COLO668 (cell line): ENCODE measurements around the gene AUTS2.

Experiments
- DNase-seq: peaks from one replicate; lab custom pipeline; 2025; ENCODE audit not compliant: unreplicated experiment; lab: John Stamatoyannopoulos, UW

Gene AUTS2

DNA sequence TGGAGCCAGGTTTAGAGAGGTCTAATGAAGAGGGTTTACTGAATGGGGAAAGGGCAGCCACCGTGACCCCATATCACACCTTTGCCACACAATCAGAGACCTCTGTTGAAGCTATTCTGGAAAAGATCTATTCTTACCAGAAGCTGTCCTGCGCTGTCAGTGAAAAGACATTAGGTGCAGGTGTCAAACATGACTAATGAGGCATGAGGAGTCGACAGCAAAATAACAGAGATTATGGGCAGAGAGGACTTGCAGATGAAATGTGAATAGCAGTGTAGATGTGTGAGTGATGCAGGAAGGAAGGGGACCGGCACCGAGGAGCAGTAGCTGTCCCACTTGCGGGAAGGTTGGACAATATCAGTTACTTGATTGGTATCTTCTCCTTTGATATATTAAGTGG is 906.0 kb downstream of the AUTS2 start:
- no peak for DNase-seq

DNA sequence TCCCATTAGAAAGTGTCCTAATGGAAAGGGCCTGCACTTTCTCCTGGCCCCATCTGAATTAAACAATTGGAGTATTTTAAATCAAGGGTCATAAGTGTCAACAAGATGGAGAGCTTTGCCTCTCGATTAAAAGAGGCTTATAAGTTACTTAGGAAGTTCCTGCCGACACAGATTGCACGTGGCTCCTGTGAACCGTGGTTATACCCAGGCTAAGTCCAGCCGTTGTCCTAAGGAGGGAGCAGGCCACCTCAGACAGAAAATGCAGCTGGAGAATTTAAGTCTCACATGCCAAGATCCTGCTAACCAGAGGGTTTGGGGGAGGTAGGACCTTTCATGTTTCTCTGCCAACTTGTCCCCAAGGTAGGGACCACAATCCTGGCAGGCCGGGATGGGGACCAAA is 907.2 kb downstream of the AUTS2 start:
- no peak for DNase-seq

DNA sequence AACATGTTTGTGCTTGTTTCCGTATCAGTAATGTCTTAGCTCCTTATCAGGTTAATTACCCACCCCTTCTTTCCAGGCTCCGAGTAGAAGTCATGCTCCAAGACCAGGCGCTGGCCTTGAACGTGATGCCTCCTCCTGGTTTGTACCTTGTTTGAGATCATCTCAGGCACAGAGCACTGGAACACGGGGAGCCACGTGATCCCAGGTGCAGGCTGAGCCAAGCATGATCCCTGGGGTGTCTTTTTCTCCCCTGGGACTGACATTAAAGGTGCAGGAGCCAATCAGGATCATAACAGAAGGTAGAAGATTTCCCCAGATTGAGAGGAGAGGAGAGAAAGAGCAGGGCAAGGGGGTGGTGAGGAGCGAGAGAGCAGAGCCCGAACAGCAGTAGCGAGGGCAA is 907.6 kb downstream of the AUTS2 start:
- DNase-seq, result no peak

DNA sequence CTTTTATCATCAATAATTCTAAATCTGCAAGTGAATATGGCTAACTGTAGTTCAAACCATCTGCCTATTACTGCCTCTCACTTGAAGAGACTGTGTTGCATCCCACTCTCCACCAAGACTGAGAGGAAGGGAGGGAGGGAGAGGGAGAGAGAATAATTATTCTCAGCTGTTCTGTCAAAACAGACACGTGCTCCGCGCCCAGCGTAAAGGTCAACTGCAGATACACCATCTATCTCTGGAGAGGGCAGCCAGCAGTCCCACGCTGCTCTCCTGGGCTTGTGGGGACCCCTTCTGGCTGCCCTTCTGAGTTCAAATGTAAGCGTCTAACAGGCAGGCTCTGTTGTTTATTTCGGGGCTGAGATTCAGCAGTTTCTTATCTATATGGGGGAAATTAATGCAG is 908.2 kb downstream of the AUTS2 start:
- no peak for DNase-seq

DNA sequence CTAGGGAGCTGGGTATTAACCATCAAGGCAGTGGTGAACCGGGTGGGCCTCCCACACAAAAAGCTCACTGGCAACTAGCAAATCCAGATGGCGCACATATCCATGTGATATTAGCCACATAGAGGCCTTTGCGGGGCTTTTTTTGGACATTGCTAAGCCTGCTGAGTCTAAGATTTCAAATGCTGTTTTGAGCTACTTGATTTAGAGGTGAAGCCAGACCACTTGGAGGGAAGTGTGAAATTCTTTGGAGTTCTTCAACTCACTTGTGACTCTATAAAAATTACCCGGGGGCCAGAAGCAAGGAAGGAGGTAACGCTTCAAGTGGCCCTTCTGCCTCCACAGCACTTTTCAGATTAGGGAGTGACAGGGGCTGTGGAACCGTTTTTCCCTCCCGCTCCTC is 913.9 kb downstream of the AUTS2 start:
- DNase-seq, result no peak

DNA sequence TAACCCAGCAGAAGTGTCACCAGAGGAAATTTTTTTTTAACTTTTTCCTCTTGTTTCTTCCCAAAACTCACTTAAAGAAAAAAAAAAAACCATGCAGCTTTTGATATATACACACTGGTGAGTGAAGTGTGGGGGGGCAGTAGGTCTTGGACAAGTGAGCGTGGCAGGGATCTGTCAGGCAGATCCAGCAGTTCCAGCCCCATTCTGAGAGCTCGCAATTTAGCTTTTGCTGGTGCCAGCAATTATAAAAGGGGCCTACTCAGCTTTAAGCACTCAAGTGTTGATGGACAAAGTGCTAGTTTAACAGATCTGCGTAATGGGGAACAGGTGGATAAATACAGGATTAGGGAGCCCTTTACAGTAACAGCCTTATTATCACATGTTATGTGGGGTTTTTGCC is 914.5 kb downstream of the AUTS2 start:
- DNase-seq, result no peak

DNA sequence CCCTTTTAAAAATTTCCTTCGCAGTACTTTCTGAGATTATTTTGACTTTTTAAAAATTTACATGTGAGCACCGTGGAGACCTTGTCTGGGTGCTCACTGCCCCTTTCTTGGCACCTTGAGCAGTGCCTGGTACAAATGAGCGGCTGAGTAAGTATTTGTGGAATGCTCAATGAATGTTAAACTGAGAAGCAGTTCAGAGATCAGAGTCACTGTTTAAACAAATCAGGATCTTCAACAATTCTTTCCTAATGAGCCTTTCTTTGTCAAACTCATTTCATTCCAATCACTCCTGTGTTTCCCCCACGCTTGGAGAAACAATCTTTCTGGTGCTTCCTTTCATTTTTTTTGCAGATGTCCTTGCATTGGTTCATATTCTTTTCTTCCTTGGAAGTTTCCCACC is 922.3 kb downstream of the AUTS2 start:
- DNase-seq, result no peak

DNA sequence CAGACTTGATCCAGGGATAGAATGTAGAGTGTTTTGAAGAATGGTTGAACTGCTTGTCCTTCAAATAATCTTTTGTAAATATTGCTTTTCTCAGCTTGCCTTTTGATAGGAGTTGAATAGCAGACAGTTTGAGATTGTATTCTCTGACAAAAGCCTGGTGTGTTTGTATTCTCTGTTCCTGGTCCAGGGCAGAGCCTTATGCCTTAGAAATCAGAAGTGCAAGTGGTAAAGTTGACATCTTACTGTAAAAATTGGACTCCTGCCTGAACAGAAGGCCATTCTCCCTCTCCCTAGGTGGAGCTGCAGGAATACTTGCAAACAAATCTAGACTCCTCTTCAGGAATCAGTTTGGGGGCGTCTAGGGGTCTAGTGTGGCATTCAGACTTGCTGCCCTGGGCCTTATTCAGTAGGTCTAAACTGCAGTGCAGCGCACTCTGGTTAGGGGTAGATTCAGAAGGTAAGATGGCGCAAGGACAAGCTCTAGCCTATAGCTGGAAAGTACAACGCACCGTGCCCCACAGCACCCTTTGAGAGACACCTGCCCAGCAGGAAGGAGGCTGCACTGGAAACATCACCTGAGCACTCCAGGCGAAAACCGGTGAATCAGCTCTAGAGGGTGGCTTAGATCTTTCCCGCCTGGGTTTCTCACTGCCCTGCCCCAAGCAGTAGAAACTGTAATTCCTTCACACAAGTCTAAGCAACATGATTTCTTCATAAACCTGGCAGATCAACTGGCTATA is 925.1 kb downstream of the AUTS2 start:
- DNase-seq, result no peak

DNA sequence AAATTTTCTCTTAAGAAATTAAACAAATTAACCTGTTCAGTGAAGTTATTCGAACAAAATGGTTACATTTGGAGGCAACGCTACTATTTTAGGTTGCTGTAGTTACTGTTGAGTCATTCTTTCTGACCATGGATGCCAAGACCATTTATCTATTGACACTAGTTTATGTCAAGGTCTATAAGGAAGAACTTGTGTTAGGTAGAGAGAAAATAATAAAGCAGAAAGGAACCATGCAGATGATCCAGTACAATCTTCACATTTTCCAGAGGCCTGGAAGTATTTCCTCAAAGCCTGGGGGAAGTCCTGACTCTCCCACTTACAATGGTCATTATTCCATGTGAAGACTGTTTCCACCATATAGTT is 925.7 kb downstream of the AUTS2 start:
- DNase-seq, result no peak

DNA sequence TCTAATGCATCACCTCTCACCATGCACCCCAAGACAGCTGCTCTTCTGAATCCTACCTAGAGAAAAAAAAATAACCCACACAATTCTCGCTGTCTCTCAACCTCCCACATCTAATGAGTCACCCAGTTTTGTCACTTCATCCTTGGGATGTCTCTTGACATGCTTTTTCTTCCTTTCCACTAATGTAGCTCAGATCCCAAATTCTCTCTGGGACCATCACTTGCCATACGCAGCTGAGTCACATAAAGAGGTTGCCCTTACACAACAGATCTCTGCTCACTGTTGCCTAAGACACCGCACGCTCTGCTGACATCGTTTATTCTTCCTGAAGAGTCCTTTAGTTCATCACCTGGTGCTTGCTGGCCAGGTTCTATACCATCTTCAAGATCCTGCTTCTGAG is 927.7 kb downstream of the AUTS2 start:
- DNase-seq, result no peak

DNA sequence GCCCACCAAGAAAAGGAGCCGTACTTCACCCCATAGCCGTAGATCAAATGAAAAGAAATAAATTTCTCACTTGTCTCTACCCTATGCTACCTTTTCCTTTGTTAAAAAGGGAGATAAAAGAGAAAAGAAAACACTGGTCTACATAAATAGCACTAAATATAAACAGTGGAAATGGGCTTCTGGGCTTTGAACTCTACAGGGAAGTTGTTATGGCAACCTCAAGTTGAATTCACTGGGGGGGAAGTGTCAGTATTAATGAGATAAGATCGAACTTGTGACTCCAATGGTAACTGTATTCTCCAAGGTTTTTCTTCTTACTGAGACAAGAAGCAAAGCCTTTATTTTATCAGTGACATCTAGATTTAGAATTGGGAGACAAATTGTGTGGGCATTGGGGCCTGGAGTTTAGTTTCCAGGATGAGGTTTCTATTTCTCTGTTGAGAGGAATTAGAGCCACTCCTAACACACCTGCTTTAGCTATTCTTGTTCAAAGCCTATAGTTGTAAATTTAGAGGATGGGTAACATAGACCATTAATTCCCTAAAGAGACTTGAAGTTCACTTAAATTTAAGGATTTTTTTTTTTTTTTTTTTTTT is 929.3 kb downstream of the AUTS2 start:
- no peak for DNase-seq

DNA sequence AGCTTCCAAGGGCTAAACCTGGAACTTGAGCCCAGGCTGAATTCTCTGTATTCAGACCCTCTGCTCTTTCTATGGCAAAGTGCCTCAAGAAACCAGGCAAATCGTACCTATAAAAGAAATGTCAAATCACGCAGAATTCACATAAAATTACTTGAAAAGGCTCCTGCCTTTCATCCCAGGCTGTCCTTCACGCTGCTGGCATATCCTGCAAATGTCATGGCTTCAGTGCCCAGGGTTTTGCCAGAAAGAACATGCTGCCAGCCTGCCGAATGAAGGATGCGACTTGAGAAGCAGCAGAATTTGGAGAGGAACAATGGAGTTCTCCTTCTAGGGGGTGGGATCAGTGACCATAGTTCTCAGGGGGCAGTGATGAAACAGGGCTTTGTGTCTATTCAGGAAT is 931.2 kb downstream of the AUTS2 start:
- DNase-seq, result no peak

DNA sequence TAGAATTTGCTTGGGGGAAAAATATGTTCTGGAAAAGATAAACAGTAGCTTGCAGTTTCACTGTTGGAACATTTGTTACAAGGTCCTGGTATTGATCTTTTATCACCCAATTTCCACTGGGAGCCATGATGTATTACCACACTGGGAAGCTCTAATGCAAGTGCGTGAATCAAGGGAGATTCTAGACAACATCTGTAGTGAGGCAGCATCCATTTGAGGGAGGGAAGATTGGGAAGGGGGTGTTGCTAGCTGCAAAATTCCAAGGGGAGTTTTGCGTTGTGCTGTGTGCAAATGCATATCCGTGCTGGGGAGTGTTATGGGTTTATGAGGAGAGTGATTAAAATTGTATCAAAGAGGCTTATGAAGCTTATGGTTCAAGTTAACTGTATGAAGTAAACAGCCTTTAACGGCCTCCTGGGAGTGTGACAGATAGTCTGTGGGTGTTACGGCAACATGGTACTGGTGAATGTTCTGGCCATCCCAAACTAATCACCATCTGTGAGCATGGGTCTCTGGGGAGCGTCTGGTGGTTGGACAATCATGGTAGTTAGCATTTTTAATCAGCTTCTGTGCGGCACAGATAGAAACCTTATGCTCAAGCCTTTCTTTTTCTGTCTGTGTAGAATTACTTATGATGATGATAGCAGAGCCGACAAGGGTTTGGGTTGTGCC is 931.8 kb downstream of the AUTS2 start:
- no peak for DNase-seq

DNA sequence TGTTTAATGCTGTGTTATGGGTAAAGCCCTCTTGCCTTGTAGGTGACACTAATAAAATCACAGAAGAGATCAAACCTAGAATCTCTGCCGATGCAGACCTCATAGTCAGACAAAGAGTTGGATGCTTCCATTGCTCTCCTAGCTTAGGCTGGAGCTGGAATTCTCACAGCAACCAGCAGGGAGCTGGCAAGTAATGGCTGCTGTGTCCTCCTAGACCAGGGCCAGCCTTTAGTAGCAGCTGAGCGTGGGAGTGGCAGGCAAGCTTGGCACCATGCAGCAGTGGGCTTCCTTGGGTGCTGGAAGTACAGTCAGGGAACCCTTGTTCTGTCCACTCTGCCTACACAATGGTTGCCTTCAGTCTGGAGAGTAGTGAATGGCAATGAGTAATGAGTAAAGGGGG is 935.3 kb downstream of the AUTS2 start:
- no peak for DNase-seq

DNA sequence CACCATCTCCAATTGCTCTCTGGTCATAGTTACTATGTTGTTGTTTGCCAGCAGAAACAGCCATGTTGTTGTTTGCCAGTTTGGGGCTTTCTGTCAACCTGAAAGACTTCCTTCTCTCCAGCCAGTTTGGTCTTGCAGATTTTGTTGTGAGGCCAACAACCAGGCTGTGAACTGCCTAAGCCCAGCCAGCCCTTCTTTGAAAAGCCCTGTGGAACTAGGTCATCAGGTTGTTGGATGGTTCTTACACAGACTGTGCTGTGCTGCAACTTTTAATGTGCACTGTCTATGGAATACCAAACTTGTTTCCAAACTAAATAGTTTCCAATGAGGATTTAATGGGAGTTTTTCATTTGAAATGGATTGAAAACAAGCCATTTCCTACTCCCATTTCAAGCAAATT is 940.9 kb downstream of the AUTS2 start:
- DNase-seq, result no peak

DNA sequence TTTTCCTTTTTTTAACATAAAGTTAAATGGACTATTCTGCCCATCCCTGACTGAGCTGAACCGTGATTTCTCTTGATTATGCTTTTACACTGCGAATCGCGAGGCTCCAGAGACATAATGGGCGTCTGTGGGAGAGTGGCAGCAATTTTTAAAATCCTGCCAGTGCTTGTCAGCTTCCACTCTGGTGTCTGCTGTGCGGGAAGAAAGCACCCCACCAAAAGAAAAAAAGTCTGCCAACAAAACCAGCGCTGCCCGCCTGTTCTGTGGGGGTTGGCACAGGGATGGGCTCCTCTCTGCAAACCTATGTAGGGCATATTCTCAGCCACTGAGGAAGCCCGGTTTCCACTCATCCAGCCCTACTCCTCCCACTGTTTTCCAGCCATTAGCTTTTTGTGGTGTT is 941.3 kb downstream of the AUTS2 start:
- no peak for DNase-seq

DNA sequence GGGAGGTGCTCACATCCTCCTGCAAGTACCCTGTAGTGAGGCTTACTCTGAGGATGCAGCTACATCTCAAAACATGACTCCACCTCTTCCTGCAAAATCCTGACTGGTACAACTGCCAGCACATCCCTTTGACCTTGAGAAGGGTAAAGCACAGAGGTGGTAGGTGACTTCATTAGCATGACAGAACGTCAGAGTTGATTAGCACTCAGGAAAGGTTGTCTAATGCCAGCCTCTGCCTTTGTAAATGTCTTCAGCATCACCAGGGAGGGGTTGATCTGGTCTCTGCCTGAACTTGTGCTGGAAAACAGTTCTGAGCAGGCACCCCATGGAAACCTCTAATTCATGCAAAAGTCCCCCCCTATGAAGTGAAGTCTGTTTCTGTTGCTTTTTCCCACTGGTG is 942.4 kb downstream of the AUTS2 start:
- no peak for DNase-seq

DNA sequence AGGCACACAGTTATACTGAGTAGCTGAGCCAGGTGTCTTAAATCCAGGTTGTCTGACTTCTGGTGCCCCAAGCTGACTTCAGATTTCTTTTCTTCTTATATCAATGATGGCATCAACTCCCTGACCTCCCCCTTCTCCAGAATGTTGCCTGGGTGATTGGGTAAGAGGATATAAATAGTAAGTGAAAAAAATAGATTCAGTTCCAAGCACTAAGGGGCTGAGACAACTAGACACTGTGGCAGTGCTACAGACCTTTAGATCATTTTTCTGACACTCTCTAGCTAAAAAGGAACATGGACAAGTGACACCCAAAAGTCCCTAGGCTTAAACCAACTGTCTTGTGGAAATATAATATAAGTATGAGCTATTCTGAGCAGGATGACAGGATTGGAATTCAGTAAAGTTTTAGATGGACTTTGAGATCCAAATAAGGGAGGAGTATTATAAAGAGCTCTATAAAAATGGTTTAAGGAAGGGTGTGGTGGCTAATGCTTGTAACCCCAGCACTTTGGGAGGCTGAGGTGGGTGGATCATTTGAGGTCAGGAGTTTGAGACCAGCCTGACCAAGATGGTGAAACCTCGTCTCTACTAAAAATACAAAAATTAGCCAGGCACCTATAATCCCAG is 944.6 kb downstream of the AUTS2 start:
- no peak for DNase-seq

DNA sequence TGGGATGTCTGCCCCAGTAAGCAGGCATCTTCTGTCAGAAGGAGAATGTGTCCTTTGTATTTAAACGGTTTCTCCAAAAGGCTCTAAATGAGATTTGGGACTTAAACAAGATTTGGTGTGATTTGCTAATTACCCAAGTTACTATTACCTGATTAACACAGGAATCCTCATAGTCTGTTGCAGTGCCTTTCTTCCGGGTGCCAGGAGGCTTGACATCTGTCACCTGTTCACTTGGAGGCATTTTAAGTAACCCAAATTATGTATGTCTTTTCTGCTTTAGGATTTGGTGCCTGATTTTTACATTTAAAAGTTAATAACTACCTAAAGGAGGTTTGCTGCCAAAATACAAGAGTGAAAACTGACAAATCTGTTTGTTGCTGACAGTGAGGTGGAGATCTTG is 945.7 kb downstream of the AUTS2 start:
- DNase-seq, result no peak

DNA sequence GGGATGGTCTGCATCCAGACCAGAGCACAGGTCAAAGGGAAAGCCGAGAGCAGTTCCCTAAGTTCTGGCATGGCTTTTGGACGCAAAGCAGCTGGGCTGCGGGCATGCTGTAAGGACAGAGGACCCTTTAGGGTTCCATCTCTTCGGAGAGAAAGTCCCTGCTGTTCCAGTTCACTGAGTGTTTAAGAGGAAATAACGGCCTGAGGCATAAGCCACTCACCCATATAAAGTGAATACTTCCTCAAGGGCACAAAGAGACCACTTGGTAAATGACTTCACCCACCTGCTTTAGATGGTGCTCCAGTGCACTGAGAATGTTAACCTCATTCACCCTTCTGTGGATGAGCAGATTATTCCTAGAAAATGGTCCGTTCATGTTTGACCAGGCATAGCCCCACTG is 946.9 kb downstream of the AUTS2 start:
- peak; percentile 2 for DNase-seq

DNA sequence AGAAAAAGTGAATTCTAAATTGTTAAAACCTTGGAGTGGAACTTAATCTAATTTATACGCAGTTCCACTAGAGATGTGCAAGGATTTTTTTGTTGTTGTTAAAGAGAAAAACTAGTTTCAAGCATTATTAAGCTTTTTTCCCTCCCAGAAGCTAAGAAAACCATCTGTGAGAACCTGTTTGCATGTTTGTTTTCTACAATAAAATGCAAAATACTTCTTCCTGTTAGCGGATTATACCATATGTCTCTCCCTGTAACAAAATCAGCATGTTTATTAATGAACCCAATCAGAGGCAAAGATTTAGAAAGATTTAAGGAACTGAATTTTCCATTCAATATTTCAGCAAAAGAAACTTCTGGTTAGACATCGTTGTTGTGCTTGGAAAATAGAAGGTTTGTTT is 953.9 kb downstream of the AUTS2 start:
- no peak for DNase-seq

DNA sequence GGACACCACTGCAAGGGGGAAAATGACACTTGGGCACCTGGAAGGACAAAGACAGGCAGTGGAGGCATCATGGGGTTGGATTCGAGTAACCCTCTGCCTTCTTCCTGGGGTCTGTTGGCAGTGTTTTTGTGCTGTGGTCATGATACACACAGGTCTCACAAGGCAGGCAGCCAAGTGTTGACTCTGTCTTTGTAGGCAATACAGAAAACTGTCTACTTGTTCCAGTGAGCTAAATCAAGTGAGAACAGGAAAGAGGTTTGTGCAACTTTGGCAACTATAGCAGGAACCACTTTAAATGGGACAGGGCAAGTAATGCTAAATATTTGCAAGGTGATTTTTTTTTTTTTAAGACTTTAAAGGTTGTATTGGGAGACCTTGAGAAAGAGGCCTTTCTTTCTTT is 955.1 kb downstream of the AUTS2 start:
- DNase-seq, result no peak
